Activated CD4-positive, CD25-positive, alpha-beta regulatory T cell (primary cell): ENCODE data around the gene STXBP5L.
"Not testable (repeated sequence)": the region's sequence is repeated elsewhere in the genome, so short reads cannot be mapped to it uniquely, and the experiment has no call there.

Experiments
- DNase-seq, 4 experiments: peaks; one replicate each; lab custom pipeline; 2025; lab: John Stamatoyannopoulos, UW

The STXBP5L gene

GRCh38 chr3:121018917-121019321 lies 110.9 kb downstream of the STXBP5L start:
- no peak for DNase-seq

GRCh38 chr3:121063628-121064027 lies 155.6 kb downstream of the STXBP5L start:
- no peak for DNase-seq

GRCh38 chr3:121064121-121064520 lies 156.1 kb downstream of the STXBP5L start:
- DNase-seq = no peak

DNA sequence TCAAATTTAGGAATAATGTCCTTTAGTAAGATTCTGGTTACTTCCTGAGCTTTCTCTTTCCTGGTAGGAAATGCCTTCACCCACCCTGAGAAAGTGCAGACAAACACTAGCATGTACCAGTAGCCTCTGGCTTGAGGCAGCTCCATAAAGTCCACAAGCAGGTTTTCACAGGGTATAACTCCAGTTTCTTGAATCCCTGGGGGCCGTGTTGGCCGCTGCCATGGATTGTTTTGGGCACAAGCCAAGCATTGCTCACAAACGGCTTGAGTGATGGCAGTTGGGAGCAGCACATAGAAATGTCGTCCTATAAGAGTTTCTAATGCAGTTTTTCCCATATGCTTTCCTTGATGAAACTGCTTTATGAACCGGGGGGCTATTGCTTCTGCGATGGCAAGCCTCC lies 164.1 kb downstream of the STXBP5L start:
- DNase-seq = no peak

DNA sequence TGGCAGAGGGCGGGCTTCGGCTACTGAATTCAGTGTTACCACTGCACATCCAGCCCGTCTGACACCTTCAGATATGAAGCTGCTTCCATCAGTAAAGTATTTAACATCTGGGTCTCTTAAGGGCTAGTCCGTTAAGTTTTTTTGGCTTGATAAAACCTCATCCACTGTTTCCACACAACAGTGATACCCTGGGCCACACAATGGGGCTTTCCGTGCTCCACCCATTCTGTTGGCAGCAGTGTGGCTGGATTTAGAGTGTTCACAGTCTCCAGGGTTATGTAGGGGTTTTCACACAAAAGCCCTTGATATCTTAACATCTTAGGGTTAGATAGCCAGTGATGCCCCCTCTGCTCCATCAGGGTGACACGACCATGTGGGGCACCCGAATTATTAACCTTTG lies 165.0 kb downstream of the STXBP5L start:
- no peak for DNase-seq

GRCh38 chr3:121075191-121075590 lies 167.2 kb downstream of the STXBP5L start:
- DNase-seq = no peak

DNA sequence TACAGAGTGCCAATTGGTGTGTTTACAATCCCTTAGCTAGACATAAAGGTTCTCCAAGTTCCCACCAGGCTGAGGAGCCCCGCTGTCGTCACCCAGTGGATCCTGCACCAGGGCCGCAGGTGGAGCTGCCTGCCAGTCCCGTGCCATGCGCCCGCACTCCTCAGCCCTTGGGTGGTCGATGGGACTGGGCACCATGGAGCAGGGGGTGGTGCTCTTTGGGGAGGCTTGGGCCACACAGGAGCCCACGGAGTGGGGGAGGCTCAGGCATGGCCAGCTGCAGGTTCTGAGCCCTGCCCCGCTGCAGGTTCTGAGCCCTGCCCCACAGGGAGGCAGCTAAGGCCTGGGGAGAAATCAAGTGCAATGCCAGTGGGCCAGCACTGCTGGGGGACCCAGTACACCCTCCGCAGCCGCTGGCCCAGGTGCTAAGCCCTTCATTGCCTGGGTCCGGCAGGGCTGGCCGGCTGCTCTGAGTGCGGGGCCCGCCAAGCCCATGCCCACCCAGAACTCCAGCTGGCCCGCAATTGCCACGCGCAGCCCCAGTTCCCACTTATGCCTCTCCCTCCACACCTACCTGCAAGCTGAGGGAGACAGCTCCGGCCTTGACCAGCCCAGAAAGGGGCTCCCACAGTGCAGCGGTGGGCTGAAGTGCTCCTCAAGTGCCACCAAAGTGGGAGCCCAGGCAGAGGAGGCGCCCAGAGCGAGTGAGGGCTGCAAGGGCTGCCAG lies 170.5 kb downstream of the STXBP5L start:
- not testable (repeated sequence) for DNase-seq

DNA sequence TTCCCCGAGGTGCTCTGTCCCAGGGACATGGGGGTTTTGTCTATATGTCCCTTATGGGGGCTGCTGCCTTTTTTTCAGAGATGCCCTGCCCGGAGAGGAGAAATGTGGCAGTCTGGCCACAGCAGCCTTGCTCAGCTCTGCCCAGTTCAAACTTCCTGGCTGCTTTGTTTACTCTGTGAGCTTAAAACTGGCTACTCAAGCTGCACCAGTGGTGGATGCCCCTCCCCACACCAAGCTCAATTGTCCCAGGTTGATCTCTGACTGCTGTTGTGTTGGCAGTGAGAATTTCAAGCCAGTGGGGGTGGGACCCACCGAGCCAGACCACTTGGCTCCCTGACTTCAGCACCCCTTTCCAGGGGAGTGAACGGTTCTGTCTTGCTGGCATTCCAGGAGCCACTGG lies 188.9 kb downstream of the STXBP5L start:
- no peak for DNase-seq

- DNase-seq = not testable (repeated sequence)
Measured at GRCh38 chr3:121111086-121111485, 203.1 kb downstream of the STXBP5L start.

GRCh38 chr3:121111914-121112612 lies 204.1 kb downstream of the STXBP5L start:
- DNase-seq = no peak

- no peak for DNase-seq
Measured at GRCh38 chr3:121126033-121126706, 218.2 kb downstream of the STXBP5L start.

DNA sequence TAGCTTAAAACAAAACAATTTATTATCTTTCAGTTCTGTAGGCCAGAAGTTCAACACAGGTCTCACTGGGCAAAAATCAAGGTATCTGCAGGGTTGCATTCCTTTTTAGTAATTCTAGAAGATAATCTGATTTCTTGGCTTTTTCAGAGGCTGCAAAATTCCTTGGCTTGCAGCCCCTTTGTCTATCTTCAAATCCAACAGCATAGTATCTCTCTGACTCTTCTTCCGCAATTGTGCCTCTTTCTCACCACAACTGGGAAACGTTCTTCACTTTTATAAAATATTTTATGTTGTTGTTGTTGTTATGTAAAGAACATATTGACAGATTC lies 218.7 kb downstream of the STXBP5L start:
- no peak for DNase-seq

DNA sequence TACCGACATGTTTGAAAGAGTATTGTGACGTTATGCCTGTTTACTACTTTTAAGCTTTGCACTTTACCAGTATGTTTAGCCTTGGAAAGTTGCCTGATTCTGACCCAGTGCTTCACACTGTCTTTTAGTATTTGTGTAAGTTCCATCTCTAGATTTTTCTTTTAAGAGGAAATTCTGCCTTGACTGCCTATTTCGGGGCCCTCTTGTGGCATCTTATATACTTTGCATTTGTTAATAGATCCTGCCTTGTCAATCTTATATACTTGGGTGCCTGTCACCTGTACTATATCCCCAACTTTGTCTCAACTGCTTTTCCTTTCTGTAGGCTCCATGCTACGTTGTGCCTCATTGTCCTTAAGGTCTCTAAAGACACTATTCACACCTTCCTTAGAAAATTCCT lies 244.6 kb downstream of the STXBP5L start:
- DNase-seq = no peak

GRCh38 chr3:121153851-121154250 lies 245.8 kb downstream of the STXBP5L start:
- no peak for DNase-seq

- no peak for DNase-seq
Measured at GRCh38 chr3:121155028-121155427, 247.0 kb downstream of the STXBP5L start.

DNA sequence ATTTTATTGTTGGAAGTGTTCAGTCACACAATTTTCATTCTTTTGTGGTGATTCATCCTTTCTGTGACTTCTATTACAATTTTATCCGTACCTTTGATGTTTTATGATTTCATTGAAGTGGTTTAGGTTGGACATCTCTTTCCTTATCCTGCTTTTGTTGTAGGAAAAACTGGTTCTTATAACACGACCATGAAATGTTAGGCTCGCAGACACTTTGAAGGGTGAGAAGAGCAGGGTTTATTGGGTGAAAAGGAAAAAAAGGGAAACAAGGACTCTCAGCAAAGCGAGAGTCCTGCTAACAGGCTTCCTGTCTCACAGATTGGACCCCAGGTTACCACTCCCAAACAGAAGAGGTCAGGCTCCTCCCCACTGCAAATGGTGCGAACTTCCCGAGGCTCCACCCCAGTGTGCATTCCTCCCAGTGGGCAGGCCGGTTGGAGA lies 257.4 kb downstream of the STXBP5L start:
- no peak for DNase-seq

DNA sequence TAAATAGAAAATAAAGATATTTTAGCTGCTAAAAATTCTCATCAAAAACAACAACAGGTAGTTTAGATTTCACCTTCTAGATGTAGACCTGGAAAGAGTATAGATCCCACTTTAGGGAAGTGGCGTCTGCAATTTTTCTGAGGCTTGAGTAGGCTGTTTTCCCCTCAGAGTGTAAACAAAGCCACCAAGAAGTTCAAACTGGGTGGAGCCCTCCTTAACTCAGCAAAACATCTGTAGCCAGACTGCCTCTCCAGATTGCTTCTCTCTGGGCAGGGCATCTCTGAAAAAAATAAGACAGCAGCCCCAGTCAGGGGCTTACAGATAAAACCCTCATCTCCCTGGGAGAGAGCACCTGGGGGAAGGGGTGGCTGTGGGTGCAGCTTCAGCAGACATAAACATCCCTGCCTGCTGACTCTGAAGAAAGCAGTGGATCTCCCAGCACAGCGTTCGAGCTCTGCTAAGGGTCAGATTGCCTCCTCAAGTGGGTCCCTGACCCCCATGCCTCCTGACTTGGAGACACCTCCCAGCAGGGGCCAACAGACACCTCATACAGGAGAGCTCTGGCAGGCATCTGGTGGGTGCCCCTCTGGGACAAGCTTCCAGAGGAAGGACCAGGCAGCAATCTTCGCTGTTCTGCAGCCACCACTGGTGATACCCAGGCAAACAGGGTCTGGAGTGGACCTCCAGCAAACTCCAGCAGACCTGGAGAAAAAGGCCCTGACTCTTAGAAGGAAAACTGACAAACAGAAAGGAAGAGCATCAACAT lies 259.6 kb downstream of the STXBP5L start:
- DNase-seq = no peak

DNA sequence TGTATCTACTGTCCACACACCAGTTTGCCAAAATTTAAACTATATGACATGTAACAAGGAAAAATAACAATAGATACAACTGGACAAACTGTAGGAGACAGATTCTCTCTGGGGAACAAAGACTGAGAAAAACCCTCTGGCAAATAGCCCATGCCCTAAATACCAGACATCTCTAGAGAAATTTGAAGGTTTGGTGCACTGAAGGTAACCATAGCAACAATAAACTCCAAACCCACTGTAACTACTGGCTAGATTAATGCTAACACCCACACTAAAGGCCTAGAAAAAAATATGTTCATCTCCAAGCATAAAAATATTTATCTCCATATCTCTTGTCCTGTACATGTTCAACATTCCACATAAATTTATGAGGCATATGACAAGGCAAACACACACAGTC lies 267.1 kb downstream of the STXBP5L start:
- DNase-seq = no peak

DNA sequence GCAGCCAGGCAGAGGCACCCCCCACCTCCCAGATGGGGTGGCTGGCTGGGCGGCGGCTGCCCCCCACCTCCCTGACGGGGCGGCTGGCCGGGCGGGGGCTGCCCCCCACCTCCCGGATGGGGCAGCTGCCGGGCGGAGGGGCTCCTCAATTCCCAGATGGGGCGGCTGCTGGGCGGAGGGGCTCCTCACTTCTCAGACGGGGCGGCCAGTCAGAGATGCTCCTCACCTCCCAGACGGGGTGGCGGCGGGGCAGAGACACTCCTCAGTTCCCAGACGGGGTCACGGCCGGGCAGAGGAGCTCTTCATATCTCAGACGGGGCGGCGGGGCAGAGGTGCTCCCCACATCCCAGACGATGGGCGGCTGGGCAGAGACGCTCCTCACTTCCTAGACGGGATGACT lies 282.6 kb downstream of the STXBP5L start:
- DNase-seq = not testable (repeated sequence)

DNA sequence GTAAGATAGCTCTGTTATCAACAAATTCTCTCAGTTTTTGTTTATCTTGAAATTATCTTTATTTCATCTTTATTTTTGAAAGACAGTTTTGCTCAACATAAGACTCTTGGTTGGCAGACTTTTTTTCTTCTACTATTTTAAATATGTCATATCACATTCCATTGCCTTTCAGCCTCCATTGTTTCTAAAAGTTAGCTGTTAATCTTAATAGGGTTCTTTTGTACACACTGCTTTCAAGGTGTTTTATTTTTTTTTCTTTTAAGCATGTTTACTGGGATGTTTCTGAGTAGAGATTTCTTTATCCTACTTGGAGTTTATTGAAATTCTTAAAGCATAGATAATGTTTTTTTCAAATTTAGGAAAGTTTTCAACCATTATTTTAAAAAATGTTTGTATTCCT lies 294.6 kb downstream of the STXBP5L start:
- no peak for DNase-seq

DNA sequence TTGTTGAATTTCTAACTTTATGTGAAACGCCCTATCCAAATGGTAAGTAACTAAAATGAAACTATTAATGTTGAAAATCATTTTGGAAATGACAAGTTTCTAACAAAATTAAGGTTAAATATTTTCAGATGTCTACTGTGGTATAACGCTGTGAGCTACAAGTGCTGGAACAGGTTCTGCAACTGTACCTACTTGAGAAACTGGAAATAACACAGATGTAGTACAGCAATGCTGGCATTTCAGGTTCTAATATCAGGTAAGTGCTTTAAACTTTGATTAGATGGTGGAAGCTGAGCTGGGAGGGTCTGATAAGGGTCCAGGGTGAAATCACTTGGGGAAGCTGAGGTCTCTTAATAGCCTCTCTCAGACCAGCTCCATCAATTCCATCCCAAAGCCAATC lies 315.1 kb downstream of the STXBP5L start:
- no peak for DNase-seq

DNA sequence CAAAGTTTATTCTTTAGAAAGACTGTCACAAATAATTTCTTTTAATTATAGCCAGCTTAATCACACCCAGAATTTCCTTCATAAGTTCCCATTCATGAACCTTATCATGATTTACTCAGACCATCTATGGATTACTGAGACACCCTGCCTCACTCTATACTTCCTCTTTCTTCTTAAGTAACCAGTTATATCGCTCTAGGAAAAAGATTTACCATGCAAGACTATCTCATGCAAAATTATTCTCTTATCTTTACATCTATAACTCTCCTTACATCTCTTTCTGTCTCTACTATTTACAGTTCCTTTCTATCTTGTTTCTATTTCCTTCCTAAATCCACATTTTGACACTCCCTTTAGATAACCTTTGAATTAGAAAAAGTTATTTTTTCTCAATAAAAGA lies 321.0 kb downstream of the STXBP5L start:
- DNase-seq = no peak
